GM12874 (cell line): ENCODE data around the gene PEMT.

Source experiments
- TF ChIP-seq, protein P1 (sequence below): IDR thresholded peaks from 2 replicates; pipeline ENCODE4 v1.5.1; 2011; ENCODE audit warnings: low read depth, mild to moderate bottlenecking, control low read depth, low read length, moderate library complexity; ENCODE audit not compliant: insufficient read depth

Gene PEMT

GRCh38 chr17:17580662-17581470, 10.6 kb downstream of the PEMT start:
- TF ChIP-seq, protein P1, sequence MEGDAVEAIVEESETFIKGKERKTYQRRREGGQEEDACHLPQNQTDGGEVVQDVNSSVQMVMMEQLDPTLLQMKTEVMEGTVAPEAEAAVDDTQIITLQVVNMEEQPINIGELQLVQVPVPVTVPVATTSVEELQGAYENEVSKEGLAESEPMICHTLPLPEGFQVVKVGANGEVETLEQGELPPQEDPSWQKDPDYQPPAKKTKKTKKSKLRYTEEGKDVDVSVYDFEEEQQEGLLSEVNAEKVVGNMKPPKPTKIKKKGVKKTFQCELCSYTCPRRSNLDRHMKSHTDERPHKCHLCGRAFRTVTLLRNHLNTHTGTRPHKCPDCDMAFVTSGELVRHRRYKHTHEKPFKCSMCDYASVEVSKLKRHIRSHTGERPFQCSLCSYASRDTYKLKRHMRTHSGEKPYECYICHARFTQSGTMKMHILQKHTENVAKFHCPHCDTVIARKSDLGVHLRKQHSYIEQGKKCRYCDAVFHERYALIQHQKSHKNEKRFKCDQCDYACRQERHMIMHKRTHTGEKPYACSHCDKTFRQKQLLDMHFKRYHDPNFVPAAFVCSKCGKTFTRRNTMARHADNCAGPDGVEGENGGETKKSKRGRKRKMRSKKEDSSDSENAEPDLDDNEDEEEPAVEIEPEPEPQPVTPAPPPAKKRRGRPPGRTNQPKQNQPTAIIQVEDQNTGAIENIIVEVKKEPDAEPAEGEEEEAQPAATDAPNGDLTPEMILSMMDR, result no peak

GRCh38 chr17:17579691-17580090, 11.8 kb downstream of the PEMT start:
- TF ChIP-seq, protein P1, result no peak

- TF ChIP-seq, protein P1, result no peak
These were observed 14.1 kb downstream of the PEMT start for GRCh38 chr17:17577373-17577772.

- TF ChIP-seq, protein P1, result no peak
These were observed 14.7 kb downstream of the PEMT start for GRCh38 chr17:17576772-17577234.

GRCh38 chr17:17575360-17576251, 15.9 kb downstream of the PEMT start:
- TF ChIP-seq, protein P1, result no peak

DNA sequence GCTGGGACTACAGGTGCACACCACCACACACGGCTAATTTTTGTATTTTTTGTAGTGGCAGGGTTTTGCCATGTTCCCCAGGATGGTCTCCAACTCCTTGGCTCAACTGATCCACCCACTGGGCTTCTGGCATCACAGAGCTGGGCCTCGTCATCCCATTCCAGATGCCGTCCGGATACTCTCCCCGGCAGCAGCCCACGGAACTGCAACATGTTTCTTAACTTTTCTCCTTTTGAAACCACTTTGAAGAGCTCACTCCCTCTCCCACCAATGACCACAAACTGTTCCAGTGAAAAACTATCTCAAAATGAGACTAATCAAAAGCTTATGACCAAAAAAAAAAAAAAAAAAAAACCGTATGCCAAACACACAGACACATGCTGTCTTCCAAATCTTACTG, 17.6 kb downstream of the PEMT start:
- TF ChIP-seq, protein P1, result no peak
